HG03108 (cell line): Measurements from ENCODE around the gene NEK8.

Source experiments
- ATAC-seq: cut with Tn5 transposase; IDR thresholded peaks from one replicate; pipeline ENCODE4 v1.9.1; 2021; ENCODE audit warnings: moderate library complexity; ENCODE audit not compliant: unreplicated experiment

NEK8 gene

GRCh38 chr17:28728364-28729200 lies at the start of gene NEK8:
Gene NEK8 (plus strand): TSS chr17:28728788. CDS start chr17:28728814, 26 bp downstream.
- peak; percentile 32 for ATAC-seq

- no peak for ATAC-seq
Measured at GRCh38 chr17:28682655-28683054, 45.9 kb upstream of the NEK8 start.

- ATAC-seq: no peak
Measured at GRCh38 chr17:28684963-28685362, 43.6 kb upstream of the NEK8 start.

GRCh38 chr17:28685366-28685765 lies 43.2 kb upstream of the NEK8 start:
- no peak for ATAC-seq

DNA sequence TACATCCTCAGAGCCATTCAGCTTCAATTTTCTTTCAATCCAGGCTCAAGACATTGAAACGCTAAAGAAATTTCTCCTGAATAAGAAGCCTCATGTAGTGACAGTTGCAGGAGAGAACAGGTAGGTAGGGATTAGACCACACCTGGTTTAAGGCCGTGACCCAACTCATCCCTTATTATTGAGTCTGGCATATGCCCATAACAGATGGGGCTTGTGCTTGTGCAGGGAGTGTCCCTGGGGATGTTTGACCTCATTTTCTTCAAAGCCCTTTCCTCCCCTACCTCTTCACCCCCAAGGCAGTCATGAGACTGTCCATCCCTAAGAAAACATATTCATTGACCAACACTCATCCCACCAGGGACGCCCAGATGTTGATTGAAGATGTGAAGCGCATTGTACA lies 42.3 kb upstream of the NEK8 start:
- no peak for ATAC-seq

GRCh38 chr17:28688481-28688880 lies 40.1 kb upstream of the NEK8 start:
- ATAC-seq: no peak

GRCh38 chr17:28689011-28689410 lies 39.6 kb upstream of the NEK8 start:
- ATAC-seq: no peak

- no peak for ATAC-seq
Measured at GRCh38 chr17:28693869-28694268, 34.7 kb upstream of the NEK8 start.

DNA sequence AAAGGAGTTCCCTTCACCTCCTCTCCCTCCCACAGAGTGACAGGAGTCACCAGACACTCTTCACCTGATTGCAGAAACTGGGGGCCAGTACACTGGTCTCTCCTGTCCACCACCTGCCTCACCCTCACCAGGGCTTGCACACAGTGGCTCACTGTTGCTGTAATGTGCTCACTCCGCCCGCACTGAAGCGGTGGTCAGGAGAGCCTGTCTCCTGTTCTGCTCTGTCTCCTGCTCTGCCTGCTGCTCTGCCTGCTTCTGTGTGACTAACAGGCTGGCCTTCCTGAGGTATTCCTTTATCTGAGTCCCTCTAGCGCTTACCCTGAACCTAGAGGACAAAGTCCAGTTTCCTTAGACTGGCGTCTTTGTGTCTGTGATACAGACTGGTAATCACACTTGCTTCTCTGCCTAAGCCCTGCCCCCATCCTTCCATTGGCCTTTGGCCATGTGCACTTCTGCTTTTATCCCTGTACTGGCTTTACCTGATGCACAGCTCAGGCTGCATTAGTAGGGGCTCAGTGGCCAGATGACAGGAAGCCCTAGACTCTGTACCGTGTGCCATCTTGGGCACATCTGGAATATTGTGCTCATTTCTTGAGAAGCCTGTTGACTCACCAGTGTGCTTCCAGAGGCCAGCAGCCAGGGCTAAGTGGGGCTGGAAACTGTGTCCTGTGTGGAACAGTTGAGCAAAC lies 30.2 kb upstream of the NEK8 start:
- ATAC-seq: no peak

DNA sequence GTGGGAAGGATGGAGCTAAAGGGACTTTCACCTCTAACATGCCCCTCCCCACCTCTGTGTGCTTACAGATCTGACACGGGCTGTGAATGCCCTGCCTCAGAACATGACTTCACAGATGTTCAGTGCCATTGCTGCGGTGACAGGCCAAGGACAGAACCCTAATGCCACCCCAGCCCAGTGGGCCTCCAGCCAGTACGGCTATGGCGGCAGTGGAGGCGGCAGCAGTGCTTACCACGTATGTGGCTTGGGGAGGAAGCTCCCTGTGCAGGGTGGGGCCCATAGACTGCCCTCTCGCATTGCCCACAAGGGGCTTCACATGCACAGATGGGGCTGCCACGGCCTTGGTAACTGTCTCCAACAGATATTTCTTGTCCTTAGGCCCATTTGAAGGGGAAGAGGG lies 28.3 kb upstream of the NEK8 start:
- ATAC-seq: no peak

- no peak for ATAC-seq
Measured at GRCh38 chr17:28700830-28701492, 27.6 kb upstream of the NEK8 start.

GRCh38 chr17:28702026-28702751 lies 26.4 kb upstream of the NEK8 start:
- ATAC-seq: no peak

GRCh38 chr17:28702752-28703150 lies 25.8 kb upstream of the NEK8 start:
- ATAC-seq: no peak

- no peak for ATAC-seq
Measured at GRCh38 chr17:28703552-28704218, 24.9 kb upstream of the NEK8 start.

- ATAC-seq: no peak
Measured at GRCh38 chr17:28704219-28704858, 24.2 kb upstream of the NEK8 start.

DNA sequence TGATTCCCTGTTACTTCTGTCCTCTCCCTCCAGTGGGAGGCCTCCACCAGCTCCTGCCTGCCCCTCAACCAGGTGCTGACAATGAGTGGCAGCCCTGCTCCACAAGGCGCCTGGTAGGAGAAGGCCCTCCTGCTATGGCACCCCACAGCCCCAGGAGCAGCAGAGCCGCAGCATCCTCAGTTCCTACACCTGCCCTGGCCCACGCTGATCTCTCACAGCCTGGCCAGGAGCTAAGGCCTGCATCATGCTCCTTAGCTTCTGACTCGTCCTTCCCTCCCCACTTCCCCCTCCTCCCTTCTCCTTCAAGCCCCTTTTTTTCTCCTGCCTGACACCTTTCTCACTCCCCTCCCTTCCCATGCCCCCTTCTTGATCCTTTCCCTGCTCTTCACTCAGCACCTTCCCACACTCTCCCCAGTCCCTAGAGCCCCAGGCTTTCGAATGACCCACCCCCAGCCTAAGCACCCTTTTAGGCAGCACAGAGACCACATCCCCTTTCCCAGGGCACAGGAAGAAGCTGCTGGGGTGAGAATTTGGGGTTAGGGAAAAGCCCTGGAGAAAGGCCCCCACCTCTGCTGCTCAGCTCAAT lies 23.4 kb upstream of the NEK8 start:
- ATAC-seq: no peak

DNA sequence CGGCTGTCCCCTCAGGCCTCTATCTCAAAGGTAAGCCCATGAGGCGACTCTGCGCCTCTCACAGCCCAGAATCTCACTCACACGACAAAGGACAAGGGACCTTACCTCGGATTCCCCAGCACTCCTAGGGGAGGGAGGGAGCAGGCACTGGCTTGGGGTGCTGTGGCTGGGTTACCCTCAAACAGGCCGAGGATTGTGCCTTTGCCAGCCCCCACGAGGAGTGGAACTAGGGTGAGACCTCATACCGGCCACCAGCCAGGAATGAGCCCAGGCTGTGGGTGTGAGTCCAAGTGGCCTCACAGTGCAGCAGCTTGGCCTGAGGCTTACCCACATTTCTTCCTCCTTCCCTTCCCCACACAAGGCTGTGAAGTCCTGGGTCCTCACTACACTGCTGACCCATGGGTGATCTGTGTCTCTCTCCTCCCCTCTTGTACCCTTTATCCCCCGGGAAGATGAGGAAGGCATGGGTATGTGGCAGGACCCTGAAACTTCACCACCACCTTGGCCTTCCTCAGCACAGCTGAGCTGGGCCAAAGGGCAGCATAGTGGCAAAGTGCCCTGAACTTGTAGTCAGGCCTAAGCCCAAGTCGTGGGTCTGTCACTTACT lies 22.8 kb upstream of the NEK8 start:
- no peak for ATAC-seq

- no peak for ATAC-seq
Measured at GRCh38 chr17:28706471-28707338, 21.9 kb upstream of the NEK8 start.
